Ishikawa (cell line): Measurements from ENCODE around the gene ATXN7.

Source experiments
- CEBPB ChIP-seq: IDR thresholded peaks from 2 replicates; pipeline ENCODE4 v1.6.1; 2012
- EP300 ChIP-seq: IDR thresholded peaks from 2 replicates; pipeline ENCODE4 v1.6.1; 2012; ENCODE audit warnings: borderline replicate concordance
- FOXM1 ChIP-seq: IDR thresholded peaks from 2 replicates; pipeline ENCODE4 v1.6.1; 2012; ENCODE audit warnings: low read depth, borderline replicate concordance
- RAD21 ChIP-seq: IDR thresholded peaks from 2 replicates; pipeline ENCODE4 v1.6.1; 2012; ENCODE audit warnings: low read depth
- TCF12 ChIP-seq: IDR thresholded peaks from 2 replicates; pipeline ENCODE4 v1.6.1; 2012; ENCODE audit warnings: low read depth
- TF ChIP-seq, protein P1 (sequence below): IDR thresholded peaks from 2 replicates; pipeline ENCODE4 v1.6.1; 2012; ENCODE audit warnings: low read depth, mild to moderate bottlenecking

DNA sequence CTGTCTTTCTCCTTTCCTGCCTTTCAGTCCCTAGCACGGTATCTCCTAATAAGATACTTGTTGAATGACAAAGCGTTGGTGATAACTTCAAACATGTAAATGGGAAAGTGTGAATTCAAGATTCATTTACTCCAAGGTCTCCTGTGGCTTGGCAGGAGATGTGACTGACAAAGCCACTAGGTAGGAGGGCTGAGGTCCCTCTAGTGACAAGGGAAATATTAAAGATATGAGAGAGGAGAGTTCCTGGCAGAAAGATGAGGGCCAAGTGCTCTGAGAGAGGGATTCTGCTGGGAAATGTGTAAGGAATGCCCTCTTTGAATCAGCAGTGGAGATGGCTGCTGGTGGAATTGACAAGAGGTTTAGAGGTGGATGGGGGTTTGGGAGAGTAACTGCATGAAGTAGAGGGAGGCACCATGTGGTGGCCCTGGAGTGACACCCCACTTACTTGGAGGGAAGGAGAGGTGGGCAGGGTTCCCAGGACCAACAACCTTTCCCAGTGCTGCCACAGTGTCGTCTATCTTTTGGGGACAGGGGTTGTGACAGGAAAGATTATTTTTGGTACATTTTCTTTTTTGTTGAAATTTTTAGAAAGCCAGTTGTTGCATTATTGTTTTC, 91.5 kb downstream of the ATXN7 start:
- TF ChIP-seq FOXM1 (no peak), CEBPB (no peak), EP300 (no peak), TCF12 (no peak), RAD21 (no peak)
- TF ChIP-seq, protein P1, sequence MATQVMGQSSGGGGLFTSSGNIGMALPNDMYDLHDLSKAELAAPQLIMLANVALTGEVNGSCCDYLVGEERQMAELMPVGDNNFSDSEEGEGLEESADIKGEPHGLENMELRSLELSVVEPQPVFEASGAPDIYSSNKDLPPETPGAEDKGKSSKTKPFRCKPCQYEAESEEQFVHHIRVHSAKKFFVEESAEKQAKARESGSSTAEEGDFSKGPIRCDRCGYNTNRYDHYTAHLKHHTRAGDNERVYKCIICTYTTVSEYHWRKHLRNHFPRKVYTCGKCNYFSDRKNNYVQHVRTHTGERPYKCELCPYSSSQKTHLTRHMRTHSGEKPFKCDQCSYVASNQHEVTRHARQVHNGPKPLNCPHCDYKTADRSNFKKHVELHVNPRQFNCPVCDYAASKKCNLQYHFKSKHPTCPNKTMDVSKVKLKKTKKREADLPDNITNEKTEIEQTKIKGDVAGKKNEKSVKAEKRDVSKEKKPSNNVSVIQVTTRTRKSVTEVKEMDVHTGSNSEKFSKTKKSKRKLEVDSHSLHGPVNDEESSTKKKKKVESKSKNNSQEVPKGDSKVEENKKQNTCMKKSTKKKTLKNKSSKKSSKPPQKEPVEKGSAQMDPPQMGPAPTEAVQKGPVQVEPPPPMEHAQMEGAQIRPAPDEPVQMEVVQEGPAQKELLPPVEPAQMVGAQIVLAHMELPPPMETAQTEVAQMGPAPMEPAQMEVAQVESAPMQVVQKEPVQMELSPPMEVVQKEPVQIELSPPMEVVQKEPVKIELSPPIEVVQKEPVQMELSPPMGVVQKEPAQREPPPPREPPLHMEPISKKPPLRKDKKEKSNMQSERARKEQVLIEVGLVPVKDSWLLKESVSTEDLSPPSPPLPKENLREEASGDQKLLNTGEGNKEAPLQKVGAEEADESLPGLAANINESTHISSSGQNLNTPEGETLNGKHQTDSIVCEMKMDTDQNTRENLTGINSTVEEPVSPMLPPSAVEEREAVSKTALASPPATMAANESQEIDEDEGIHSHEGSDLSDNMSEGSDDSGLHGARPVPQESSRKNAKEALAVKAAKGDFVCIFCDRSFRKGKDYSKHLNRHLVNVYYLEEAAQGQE: no peak
